Glutamatergic neuron (in vitro differentiated cells): ENCODE measurements around the gene KIZ. TPM values are rescaled to one million over a fixed set of nuclear protein-coding genes. Genes with fewer than 3 reads are reported as not detected.
A peak's percentile ranks its signal among the peaks of the same experiment; 100 is the strongest.

Experiments
- DNase-seq: peaks from one replicate; pipeline ENCODE4 v3.0.0; 2022
- H3K27ac Mint-ChIP-seq: one replicate; pipeline ENCODE4 v1.8.0; 2020; ENCODE audit warnings: mild to moderate bottlenecking, mixed read lengths, inconsistent platforms; ENCODE audit not compliant: unreplicated experiment
- H3K27me3 Mint-ChIP-seq: one replicate; pipeline ENCODE4 v1.8.0; 2020; ENCODE audit warnings: mild to moderate bottlenecking, moderate library complexity, mixed read lengths, inconsistent platforms; ENCODE audit not compliant: unreplicated experiment
- H3K36me3 Mint-ChIP-seq: one replicate; pipeline ENCODE4 v1.8.0; 2020; ENCODE audit warnings: mild to moderate bottlenecking, mixed read lengths, inconsistent platforms; ENCODE audit not compliant: unreplicated experiment
- H3K4me1 Mint-ChIP-seq: one replicate; pipeline ENCODE4 v1.8.0; 2020; ENCODE audit warnings: mild to moderate bottlenecking, low read depth, mixed read lengths, inconsistent platforms; ENCODE audit not compliant: unreplicated experiment
- H3K4me3 Mint-ChIP-seq: one replicate; pipeline ENCODE4 v1.8.0; 2020; ENCODE audit warnings: mild to moderate bottlenecking, mixed read lengths, inconsistent platforms; ENCODE audit not compliant: unreplicated experiment
- H3K9me3 Mint-ChIP-seq: one replicate; pipeline ENCODE4 v1.8.0; 2020; ENCODE audit warnings: mild to moderate bottlenecking, moderate library complexity, mixed read lengths, inconsistent platforms; ENCODE audit not compliant: unreplicated experiment
- CTCF ChIP-seq: fragments of 200-600 bp; sonication (generic); IDR thresholded peaks from one replicate; pipeline ENCODE4 v1.5.0; 2021; ENCODE audit not compliant: partially characterized antibody, unreplicated experiment
- total RNA-seq: library from RNA; stranded (reverse); fragmentation: NEBNext Ultra II Directional; extraction: Animal tissue kit (Norgen Biotek cat#: 25700); gene quantifications from one replicate; pipeline ENCODE4 v1.2.1, GENCODE V29; 2021; ENCODE audit not compliant: unreplicated experiment

Gene KIZ
- total RNA-seq, 1 donor from 2014 or later, result 17.7 TPM

- H3K4me1 Mint-ChIP-seq, result peaks cover 7% of the 10 kb centered on the region
- DNase-seq, result peak; percentile 50
These were observed 23.1 kb upstream of the KIZ start for GRCh38 chr20:21102603-21103311.

GRCh38 chr20:21103582-21104465 is 22.1 kb upstream of the KIZ start:
- peak overlapping the region; percentile 2 for H3K4me3 Mint-ChIP-seq
- peaks cover 7% of the 10 kb centered on the region for H3K4me1 Mint-ChIP-seq
- peaks cover 43% of the 10 kb centered on the region for H3K27me3 Mint-ChIP-seq
- no peaks in the 10 kb centered on the region for H3K36me3 Mint-ChIP-seq
- no peak for DNase-seq
- H3K9me3 Mint-ChIP-seq, result peaks cover 8% of the 10 kb centered on the region
- no peak overlapping the region for H3K27ac Mint-ChIP-seq
- no peak for TF ChIP-seq CTCF

More at GRCh38 chr20:21102603-21103311, 23.1 kb upstream of the KIZ start:
- no peak for TF ChIP-seq CTCF
- H3K36me3 Mint-ChIP-seq, result no peaks in the 10 kb centered on the region
- H3K9me3 Mint-ChIP-seq, result peaks cover 8% of the 10 kb centered on the region
- H3K27ac Mint-ChIP-seq, result no peak overlapping the region
- H3K27me3 Mint-ChIP-seq, result peaks cover 40% of the 10 kb centered on the region
- peak overlapping the region; percentile 85 for H3K4me3 Mint-ChIP-seq

GRCh38 chr20:21104466-21104761 is 21.5 kb upstream of the KIZ start:
- H3K9me3 Mint-ChIP-seq, result peaks cover 7% of the 10 kb centered on the region
- H3K4me3 Mint-ChIP-seq, result no peak overlapping the region
- peaks cover 7% of the 10 kb centered on the region for H3K4me1 Mint-ChIP-seq
- peaks cover 41% of the 10 kb centered on the region for H3K27me3 Mint-ChIP-seq
- no peak overlapping the region for H3K27ac Mint-ChIP-seq
- DNase-seq, result no peak
- TF ChIP-seq CTCF, result no peak
- H3K36me3 Mint-ChIP-seq, result no peaks in the 10 kb centered on the region

- Mint-ChIP-seq H3K4me3 (no peak overlapping the region), H3K9me3 (peaks cover 7% of the 10 kb centered on the region), H3K36me3 (no peaks in the 10 kb centered on the region), H3K27ac (no peak overlapping the region), H3K4me1 (peaks cover 7% of the 10 kb centered on the region), H3K27me3 (peaks cover 41% of the 10 kb centered on the region)
- no peak for DNase-seq
- no peak for TF ChIP-seq CTCF
These were observed 21.0 kb upstream of the KIZ start for GRCh38 chr20:21104921-21105320.
